OCI-LY3 (cell line): Measurements from ENCODE around the gene PRODH2.
"Not testable (repeated sequence)": the region's sequence is repeated elsewhere in the genome, so short reads cannot be mapped to it uniquely, and the experiment has no call there.

Source experiments
- H2AFZ ChIP-seq: fragments of 200-600, 300-600 bp; shearing (Covaris generic); 2 replicates; pipeline ENCODE4 v1.6.0; 2014; ENCODE audit warnings: antibody characterized with exemption, low read depth, low read length
- H3K27ac ChIP-seq: fragments of 200-600, 300-600 bp; sonication (generic); 2 replicates; pipeline ENCODE4 v1.5.1; 2014; ENCODE audit warnings: mild to moderate bottlenecking, low read length, moderate library complexity, mixed read lengths
- H3K27me3 ChIP-seq: fragments of 200-600, 300-600 bp; sonication (generic); 2 replicates; pipeline ENCODE4 v1.6.1; 2014; ENCODE audit warnings: low read depth, low read length, mixed read lengths
- H3K36me3 ChIP-seq: fragments of 200-600, 300-600 bp; sonication (generic); replicated peaks from 2 replicates; pipeline ENCODE3; 2014; ENCODE audit warnings: low read depth, low read length, mixed read lengths
- H3K4me1 ChIP-seq: fragments of 300-600, 200-600 bp; sonication (generic); 2 replicates; pipeline ENCODE4 v1.6.1; 2014; ENCODE audit warnings: low read length, mixed read lengths
- H3K4me2 ChIP-seq: fragments of 200-600, 300-600 bp; sonication (generic); 2 replicates; pipeline ENCODE4 v1.6.1; 2014; ENCODE audit warnings: low read length, mixed read lengths
- H3K4me3 ChIP-seq: fragments of 300-600, 200-600 bp; sonication (generic); 2 replicates; pipeline ENCODE4 v1.5.1; 2014; ENCODE audit warnings: antibody characterized with exemption, mild to moderate bottlenecking, low read length, moderate library complexity
- H3K79me2 ChIP-seq: fragments of 300-600, 200-600 bp; shearing (Covaris generic); 2 replicates; pipeline ENCODE4 v1.6.1; 2014; ENCODE audit warnings: mild to moderate bottlenecking, low read length, mixed read lengths
- H3K9ac ChIP-seq: fragments of 300-600, 200-600 bp; shearing (Covaris generic); 2 replicates; pipeline ENCODE4 v1.6.0; 2014; ENCODE audit warnings: mild to moderate bottlenecking, low read length, moderate library complexity
- H3K9me3 ChIP-seq: fragments of 200-600, 300-600 bp; shearing (Covaris generic); 2 replicates; pipeline ENCODE4 v1.6.1; 2014; ENCODE audit warnings: low read length, mixed read lengths; ENCODE audit not compliant: insufficient read depth
- H4K20me1 ChIP-seq: fragments of 200-600, 300-600 bp; sonication (generic); 2 replicates; pipeline ENCODE4 v1.6.1; 2016; ENCODE audit warnings: low read length, mixed read lengths; ENCODE audit not compliant: insufficient read depth
- EZH2phosphoT487 ChIP-seq: fragments of 200-600 bp; shearing (Covaris generic); IDR thresholded peaks from 2 replicates; pipeline ENCODE4 v1.6.1; 2018; ENCODE audit warnings: antibody characterized with exemption, mixed run types, low read depth
- TF ChIP-seq, protein P1 (sequence below): fragments of 200-600, 300-600 bp; sonication (generic); IDR thresholded peaks from 2 replicates; pipeline ENCODE4 v1.5.1; 2014; ENCODE audit warnings: antibody characterized with exemption, low read length, low read depth

Gene PRODH2

DNA sequence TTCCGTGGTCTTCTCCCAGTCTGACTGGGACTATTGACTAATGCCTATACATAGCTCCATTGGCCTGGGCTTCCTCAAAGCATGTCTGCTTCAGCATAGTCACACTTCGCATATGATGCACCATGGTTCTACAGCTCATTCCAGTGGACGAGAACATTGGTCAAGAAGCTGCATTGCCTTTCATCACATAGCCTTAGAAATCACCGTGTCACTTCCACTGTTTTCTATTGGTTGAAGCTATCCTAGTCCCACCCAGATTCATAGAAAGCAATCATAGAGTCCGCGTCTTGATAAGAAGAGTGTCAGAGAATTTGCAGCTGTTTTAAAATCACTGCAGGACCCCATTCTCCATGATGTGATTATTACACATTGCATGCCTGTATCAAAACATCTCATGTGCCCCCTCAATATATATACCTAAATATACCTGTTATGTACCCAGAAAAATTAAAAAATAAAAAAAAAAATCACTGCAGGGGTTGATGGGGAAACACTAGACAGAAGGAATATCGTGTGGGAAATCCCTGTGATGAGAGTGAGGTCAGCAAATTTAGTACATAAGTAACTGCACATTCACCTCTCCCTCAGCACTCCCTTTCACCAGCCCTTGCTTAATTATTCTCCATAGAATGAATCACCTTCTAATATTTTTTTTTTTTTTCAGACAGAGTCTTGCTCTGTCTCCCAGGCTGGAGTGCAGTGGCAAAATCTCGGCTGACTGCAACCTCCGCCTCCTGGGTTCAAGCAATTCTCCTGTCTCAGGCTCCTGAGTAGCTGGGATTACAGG, 39.4 kb downstream of the PRODH2 start:
- no peak for TF ChIP-seq EZH2phosphoT487
- TF ChIP-seq, protein P1, sequence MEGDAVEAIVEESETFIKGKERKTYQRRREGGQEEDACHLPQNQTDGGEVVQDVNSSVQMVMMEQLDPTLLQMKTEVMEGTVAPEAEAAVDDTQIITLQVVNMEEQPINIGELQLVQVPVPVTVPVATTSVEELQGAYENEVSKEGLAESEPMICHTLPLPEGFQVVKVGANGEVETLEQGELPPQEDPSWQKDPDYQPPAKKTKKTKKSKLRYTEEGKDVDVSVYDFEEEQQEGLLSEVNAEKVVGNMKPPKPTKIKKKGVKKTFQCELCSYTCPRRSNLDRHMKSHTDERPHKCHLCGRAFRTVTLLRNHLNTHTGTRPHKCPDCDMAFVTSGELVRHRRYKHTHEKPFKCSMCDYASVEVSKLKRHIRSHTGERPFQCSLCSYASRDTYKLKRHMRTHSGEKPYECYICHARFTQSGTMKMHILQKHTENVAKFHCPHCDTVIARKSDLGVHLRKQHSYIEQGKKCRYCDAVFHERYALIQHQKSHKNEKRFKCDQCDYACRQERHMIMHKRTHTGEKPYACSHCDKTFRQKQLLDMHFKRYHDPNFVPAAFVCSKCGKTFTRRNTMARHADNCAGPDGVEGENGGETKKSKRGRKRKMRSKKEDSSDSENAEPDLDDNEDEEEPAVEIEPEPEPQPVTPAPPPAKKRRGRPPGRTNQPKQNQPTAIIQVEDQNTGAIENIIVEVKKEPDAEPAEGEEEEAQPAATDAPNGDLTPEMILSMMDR, result no peak

DNA sequence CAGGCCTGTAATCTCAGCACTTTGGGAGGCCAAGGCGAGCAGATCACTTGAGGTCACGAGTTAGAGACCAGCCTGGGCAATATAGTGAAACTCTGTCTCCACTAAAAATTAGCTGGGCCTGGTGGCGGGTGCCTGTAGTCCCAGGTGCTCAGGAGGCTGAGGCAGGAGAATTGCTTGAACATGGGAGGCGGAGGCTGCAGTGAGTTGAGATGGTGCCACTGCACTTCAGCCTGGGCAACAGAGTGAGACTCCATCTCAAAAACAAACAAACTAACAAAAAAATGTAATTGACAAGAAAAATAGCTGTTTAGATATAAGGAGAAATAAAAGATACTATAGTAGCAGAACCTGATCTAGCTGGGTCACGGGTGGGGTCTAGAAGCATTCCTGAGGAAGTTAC, 40.3 kb downstream of the PRODH2 start:
- H3K4me3 ChIP-seq, H3K27ac ChIP-seq, H3K36me3 ChIP-seq, H2AFZ ChIP-seq, H4K20me1 ChIP-seq, H3K9ac ChIP-seq, H3K9me3 ChIP-seq, H3K27me3 ChIP-seq, H3K79me2 ChIP-seq, H3K4me2 ChIP-seq: not testable (repeated sequence)
- peaks cover 10% of the 10 kb centered on the region for H3K4me1 ChIP-seq

More for the DNA sequence above, 39.4 kb downstream of the PRODH2 start:
- Histone ChIP-seq H3K9ac (no peak overlapping the region), H3K27ac (no peak overlapping the region), H3K27me3 (no peaks in the 10 kb centered on the region), H4K20me1 (no peaks in the 10 kb centered on the region), H2AFZ (no peak overlapping the region), H3K4me2 (no peak overlapping the region), H3K9me3 (no peaks in the 10 kb centered on the region), H3K79me2 (no peaks in the 10 kb centered on the region), H3K4me3 (no peak overlapping the region), H3K4me1 (peaks cover 10% of the 10 kb centered on the region), H3K36me3 (peaks cover 3% of the 10 kb centered on the region)

DNA sequence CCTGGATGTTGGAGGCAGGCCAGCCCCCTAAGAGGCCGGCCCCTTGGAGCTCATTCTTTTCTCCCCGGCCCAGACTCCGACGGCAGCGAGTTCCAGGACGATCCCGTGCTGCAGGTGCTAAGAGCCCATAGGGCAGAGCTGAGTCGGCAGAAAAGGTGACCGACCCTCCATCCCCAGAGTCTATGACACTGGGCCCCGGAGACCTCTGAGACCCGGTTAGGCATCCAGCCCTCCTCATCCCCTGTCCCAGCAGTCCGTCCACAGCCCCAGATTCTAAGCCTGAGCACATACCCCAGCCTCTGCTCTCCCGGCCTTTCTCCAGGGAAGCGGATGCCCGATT, 44.6 kb downstream of the PRODH2 start:
- no peak overlapping the region for H3K9ac ChIP-seq
- TF ChIP-seq EZH2phosphoT487, result no peak
- TF ChIP-seq, protein P1, result no peak
- H3K36me3 ChIP-seq, result peaks cover 17% of the 10 kb centered on the region
- H3K4me1 ChIP-seq, result no peaks in the 10 kb centered on the region
- H3K27me3 ChIP-seq, result no peaks in the 10 kb centered on the region
- no peaks in the 10 kb centered on the region for H3K79me2 ChIP-seq
- H3K27ac ChIP-seq, result no peak overlapping the region
- no peak overlapping the region for H3K4me2 ChIP-seq
- H3K4me3 ChIP-seq, result no peak overlapping the region
- H3K9me3 ChIP-seq, result no peaks in the 10 kb centered on the region
- no peaks in the 10 kb centered on the region for H4K20me1 ChIP-seq
- H2AFZ ChIP-seq, result no peak overlapping the region

DNA sequence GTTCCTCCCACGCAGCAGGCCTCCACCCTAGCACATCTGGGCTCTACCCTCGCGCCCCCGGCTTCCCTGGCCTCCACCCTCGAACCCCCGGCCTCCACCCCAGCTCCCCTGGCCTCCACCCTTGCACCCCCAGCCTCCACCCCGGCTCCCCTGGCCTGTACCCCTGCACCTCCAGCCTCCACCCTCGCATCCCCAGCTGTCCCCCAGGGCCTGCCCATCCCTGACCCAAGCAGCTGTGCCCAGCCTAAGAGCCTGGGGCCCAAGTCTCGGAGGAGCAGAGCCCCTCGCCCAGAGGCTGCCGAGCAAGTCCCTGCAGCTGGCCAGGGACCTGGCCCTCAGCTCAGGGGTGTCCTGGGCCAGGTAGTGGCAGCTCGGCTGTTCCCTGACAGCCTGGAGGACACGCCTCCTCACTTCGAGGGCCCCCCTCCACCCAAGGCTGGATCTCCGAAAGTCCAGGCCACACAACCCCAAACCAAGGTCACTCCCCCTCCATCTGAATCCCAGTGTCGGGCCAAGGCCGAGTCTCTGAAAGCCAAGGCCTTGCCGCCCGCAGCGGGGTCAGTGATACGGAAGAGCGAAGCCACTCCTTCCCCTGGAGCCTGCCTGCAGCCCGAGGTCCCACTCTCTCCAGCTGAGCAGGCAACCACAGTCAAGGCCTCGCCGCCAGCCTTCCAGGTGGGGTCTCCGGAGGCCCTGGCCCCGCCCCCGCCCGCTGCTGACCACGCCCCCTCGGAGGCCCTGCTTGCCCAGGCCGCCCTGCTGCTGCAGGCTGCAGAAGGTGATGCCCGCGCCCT, 45.2 kb downstream of the PRODH2 start:
- H3K4me3 ChIP-seq, result no peak overlapping the region
- no peaks in the 10 kb centered on the region for H3K27me3 ChIP-seq
- no peaks in the 10 kb centered on the region for H4K20me1 ChIP-seq
- peaks cover 17% of the 10 kb centered on the region for H3K36me3 ChIP-seq
- no peak for TF ChIP-seq EZH2phosphoT487
- TF ChIP-seq, protein P1, result no peak
- no peak overlapping the region for H3K27ac ChIP-seq
- H3K9ac ChIP-seq, result no peak overlapping the region
- no peaks in the 10 kb centered on the region for H3K4me1 ChIP-seq
- no peak overlapping the region for H3K4me2 ChIP-seq
- H2AFZ ChIP-seq, result no peak overlapping the region
- H3K9me3 ChIP-seq, result no peaks in the 10 kb centered on the region
- no peaks in the 10 kb centered on the region for H3K79me2 ChIP-seq
